Activated naive CD4-positive, alpha-beta T cell treated with anti-CD3 and anti-CD28 coated beads for 36 hours (primary cell): ENCODE results near the gene SDF4. TPM values are rescaled to one million over a fixed set of nuclear protein-coding genes. Genes with fewer than 3 reads are reported as not detected.
"Not testable (repeated sequence)": the region's sequence is repeated elsewhere in the genome, so short reads cannot be mapped to it uniquely, and the experiment has no call there.

Experiments
- CTCF ChIA-PET: fragments of 350-600 bp; sonication (Branson Sonifier 250); formaldehyde crosslinking; loops from one replicate; lab custom pipeline; 2021; ENCODE audit warnings: antibody characterized with exemption; lab: Charles Lee
- DNase-seq: peaks from one replicate; pipeline ENCODE4 v3.0.0-alpha.2; 2020
- H3K27ac Mint-ChIP-seq: one replicate; pipeline ENCODE4 v1.8.0; 2021; ENCODE audit warnings: mild to moderate bottlenecking, mixed read lengths
- H3K27me3 Mint-ChIP-seq: one replicate; pipeline ENCODE4 v1.8.0; 2021; ENCODE audit warnings: low read depth, mixed read lengths
- H3K36me3 Mint-ChIP-seq: one replicate; pipeline ENCODE4 v1.8.0; 2021; ENCODE audit warnings: low read depth, mixed read lengths
- H3K4me1 Mint-ChIP-seq: one replicate; pipeline ENCODE4 v1.8.0; 2021; ENCODE audit warnings: low read depth, mixed read lengths
- H3K4me3 Mint-ChIP-seq: one replicate; pipeline ENCODE4 v1.8.0; 2021; ENCODE audit warnings: mild to moderate bottlenecking, moderate library complexity, mixed read lengths
- H3K9me3 Mint-ChIP-seq: one replicate; pipeline ENCODE4 v1.8.0; 2021; ENCODE audit warnings: mixed read lengths
- intact Hi-C: fragments of 100-400 bp; cut with micrococcal nuclease; formaldehyde crosslinking; loops from one replicate; pipeline ENCODE4 v1.15.1; 2023
- total RNA-seq, 2 experiments: library from RNA; stranded (reverse); gene quantifications; one replicate each; pipeline ENCODE4 v1.2.3, GENCODE V29; 2021

SDF4 gene
- total RNA-seq, 2 experiments from 2014 or later, result 74.7 to 79.5 TPM

DNA sequence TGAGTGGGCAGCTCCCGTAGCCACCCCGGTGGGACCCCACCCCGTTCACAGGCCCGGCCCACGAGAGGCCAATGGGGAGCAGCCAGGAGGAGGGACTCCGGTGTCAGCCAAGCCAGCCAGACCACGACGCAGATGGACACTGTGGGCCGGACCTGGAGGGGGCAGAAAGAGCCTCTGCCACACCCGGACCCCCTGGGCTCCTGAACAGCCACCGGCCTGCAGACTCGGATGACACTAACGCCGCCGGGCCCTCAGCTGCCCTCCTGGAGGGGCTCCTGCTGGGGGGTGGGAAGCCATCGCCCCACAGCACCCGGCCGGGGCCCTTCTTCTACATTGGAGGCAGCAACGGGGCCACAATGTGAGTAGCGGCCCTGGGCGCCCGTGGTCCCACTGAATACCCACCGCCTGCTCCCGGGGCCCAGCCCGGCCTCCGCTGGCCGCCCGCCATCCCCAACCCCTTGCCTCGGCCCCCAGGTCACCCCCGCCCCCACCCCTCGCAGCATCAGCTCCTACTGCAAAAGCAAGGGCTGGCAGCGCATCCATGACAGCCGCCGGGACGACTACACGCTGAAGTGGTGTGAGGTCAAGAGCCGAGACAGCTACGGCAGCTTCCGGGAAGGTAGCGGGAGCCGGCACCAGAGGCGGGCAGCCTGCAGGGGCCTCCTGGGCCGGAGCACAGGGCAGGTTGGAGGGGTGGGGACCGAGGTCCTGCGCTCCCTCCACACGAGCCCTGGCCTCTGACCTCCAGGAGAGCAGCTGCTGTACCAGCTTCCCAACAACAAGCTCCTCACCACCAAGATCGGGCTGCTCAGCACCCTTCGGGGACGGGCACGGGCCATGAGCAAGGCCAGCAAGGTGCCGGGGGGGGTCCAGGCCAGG lies 51.6 kb downstream of the SDF4 start:
- Mint-ChIP-seq H3K4me3 (no peak overlapping the region), H3K9me3 (no peaks in the 10 kb centered on the region), H3K27ac (no peak overlapping the region), H3K36me3 (no peaks in the 10 kb centered on the region), H3K27me3 (peaks cover 4% of the 10 kb centered on the region), H3K4me1 (no peaks in the 10 kb centered on the region)
- CTCF ChIA-PET, result interaction anchor here (0.7 kb wide), 1 partner anchor 51 kb away, joined by 3 read pairs; no protein-coding TSS in a partner anchor
- intact Hi-C loops, result no loop called here
- no peak for DNase-seq

DNA sequence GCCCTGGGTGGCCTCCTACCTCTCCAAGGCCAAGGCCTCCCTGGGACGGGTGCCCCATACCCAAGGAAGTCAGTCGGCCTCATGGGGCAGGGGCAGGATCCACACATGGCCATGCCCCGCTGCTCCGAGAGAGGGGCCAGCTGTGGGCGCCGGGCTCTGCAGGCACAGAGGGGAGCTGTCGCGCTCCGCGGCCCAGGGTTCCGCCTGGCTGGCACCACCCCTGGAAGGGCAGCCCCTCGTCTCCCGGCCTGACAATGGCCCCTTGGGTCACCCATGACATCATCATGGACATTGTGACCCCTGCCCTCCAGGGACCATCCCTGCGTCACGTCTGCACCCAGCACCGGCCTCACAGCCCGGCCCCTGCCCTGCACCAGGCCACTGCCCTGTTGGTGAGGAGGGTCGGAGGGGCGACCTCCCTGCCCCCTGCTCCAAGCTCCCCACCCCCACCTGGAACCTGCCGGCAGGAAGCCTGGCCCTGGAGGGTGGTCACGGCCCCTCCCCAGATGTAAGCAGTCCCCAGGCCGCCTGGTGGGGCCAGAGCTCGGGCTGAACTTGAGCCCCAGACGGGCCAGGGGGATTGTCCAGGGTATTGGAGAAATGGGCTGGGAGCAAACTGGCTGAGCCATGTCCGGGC lies 52.3 kb downstream of the SDF4 start:
- no peaks in the 10 kb centered on the region for H3K9me3 Mint-ChIP-seq
- CTCF ChIA-PET, result interaction anchor here (0.6 kb wide), 1 partner anchor 284 kb away, joined by 4 read pairs; no protein-coding TSS in a partner anchor
- no peaks in the 10 kb centered on the region for H3K36me3 Mint-ChIP-seq
- no peak for DNase-seq
- H3K4me3 Mint-ChIP-seq, result no peak overlapping the region
- intact Hi-C loops, result no loop called here
- no peak overlapping the region for H3K27ac Mint-ChIP-seq
- peaks cover 4% of the 10 kb centered on the region for H3K27me3 Mint-ChIP-seq
- peaks cover under 1% of the 10 kb centered on the region for H3K4me1 Mint-ChIP-seq

DNA sequence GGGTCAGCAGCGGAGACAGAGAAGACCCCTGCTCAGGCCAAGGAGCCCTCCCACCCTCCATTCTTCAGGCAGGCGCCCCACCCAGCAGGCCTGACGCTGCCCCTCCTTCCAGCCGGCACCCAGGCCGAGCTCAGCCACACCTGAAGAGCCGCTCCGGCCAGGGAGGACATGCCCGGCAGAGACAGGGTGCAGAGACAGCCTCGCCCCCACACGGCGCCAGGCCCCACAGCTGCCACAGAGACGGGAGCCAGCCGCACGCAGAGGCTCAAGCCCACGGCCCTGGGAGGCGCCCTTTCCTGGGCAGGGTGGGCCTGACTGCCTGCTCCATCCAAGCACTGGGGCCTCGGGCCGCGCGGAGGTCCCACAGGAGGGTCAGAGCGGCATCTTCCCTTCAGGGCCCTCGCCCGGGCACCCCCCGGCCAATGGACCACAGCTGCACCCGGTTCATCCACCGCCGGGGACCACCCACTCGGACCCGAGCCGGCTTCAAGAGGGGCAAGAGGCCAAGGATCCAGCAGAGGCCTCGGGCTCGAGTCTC lies 52.9 kb downstream of the SDF4 start:
- Mint-ChIP-seq H3K27ac (no peak overlapping the region), H3K27me3 (peaks cover 4% of the 10 kb centered on the region), H3K9me3 (no peaks in the 10 kb centered on the region), H3K4me1 (peaks cover 3% of the 10 kb centered on the region), H3K4me3 (no peak overlapping the region), H3K36me3 (no peaks in the 10 kb centered on the region)
- intact Hi-C loops, result no loop called here
- CTCF ChIA-PET, result interaction anchor here (0.6 kb wide), 1 partner anchor 285 kb away, joined by 4 read pairs; no protein-coding TSS in a partner anchor
- no peak for DNase-seq

DNA sequence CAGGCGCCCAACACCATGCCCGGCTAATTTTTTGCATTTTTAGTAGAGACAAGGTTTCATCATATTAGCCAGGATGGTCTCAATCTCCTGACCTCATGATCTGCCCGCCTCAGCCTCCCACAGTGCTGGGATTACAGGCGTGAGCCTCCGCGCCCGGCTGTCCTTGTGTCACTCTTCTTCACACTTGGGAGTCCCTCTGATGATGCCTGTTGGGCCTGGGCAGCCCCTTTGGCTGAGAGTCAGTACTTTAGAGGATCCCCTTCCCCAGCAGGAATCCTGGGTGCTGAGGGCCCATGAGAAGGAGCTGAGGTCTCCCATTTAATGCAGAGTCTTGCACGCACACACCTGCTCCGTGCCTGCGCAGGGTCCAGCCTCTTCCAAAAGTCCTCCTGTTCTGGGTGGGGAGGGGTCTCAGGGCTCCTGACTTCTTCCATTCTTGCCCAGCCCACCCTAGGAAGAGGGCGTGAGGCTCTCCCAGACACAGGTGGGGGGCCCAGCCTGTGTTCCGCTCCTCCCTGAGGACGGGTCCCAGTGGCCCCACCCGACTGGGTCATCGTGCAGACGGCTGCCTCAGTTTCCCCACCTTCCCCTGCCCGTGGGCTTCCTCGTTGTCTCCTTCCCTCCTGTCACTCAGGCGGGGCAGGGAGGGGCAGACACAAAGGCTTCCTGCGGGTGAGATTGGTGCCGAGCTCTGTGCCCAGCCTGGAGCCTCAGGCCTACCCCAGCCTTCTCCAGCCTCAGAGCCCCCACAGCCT lies 54.2 kb downstream of the SDF4 start:
- H3K36me3 Mint-ChIP-seq, result no peaks in the 10 kb centered on the region
- no peak for DNase-seq
- H3K4me3 Mint-ChIP-seq, result no peak overlapping the region
- CTCF ChIA-PET, result no interaction called here
- intact Hi-C loops, result no loop called here
- H3K9me3 Mint-ChIP-seq, result no peaks in the 10 kb centered on the region
- H3K27me3 Mint-ChIP-seq, result peaks cover 6% of the 10 kb centered on the region
- H3K27ac Mint-ChIP-seq, result no peak overlapping the region
- peaks cover 7% of the 10 kb centered on the region for H3K4me1 Mint-ChIP-seq

DNA sequence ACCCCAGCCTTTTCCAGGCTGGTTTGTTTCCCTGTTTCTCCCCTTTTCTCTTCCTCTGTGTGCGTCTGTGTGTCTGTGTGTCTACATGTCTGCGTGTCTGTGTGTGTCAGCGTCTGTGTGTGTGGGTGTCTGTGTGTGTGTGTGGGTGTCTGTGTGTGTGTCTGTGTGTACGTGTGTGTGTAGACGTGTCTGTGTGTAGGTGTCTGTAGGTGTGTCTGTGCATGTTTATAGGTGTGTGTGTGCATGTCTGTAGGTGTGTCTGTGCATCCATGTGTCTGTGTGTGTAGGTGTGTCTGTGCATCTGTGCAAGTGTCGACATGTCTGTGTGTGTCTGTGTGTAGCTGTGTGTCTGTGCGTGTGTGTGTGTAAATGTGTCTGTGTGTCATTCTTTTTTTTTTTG lies 54.9 kb downstream of the SDF4 start:
- Mint-ChIP-seq H3K9me3 (no peaks in the 10 kb centered on the region), H3K4me3 (no peak overlapping the region), H3K27ac (no peak overlapping the region), H3K27me3 (peaks cover 11% of the 10 kb centered on the region), H3K36me3 (no peaks in the 10 kb centered on the region), H3K4me1 (peaks cover 12% of the 10 kb centered on the region)
- no peak for DNase-seq
- intact Hi-C loops, result no loop called here
- CTCF ChIA-PET, result no interaction called here

DNA sequence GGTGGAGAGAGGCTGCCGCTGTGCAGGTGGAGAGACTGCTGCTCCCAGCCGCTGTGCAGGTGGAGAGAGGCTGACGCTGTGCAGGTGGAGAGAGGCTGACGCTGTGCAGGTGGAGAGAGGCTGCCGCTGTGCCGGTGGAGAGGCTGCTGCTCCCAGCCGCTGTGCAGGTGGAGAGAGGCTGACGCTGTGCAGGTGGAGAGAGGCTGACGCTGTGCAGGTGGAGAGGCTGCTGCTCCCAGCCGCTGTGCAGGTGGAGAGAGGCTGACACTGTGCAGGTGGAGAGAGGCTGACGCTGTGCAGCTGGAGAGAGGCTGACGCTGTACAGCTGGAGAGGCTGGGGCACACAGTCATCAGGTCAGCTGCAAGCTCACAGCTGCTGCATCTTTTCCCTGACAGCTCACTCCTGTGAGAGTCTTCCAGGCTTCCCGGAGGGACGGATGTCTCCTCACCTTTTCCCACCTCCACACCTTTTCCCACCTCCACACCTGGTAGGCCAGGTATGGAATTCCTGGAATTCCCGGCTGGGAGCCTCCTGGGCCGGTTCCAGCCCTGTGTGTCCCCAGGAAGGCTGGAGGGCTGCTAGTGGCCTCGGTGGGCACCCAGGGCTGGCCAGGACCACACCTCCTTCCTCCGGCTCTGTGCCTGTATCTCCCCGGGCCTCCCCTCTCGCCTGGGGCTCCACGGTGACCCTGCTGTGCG lies 55.6 kb downstream of the SDF4 start:
- Mint-ChIP-seq H3K27me3 (peaks cover 11% of the 10 kb centered on the region), H3K4me1 (peaks cover 12% of the 10 kb centered on the region)
- H3K36me3 Mint-ChIP-seq, DNase-seq, CTCF ChIA-PET, H3K4me3 Mint-ChIP-seq, H3K9me3 Mint-ChIP-seq, intact Hi-C loops, H3K27ac Mint-ChIP-seq: not testable (repeated sequence)

DNA sequence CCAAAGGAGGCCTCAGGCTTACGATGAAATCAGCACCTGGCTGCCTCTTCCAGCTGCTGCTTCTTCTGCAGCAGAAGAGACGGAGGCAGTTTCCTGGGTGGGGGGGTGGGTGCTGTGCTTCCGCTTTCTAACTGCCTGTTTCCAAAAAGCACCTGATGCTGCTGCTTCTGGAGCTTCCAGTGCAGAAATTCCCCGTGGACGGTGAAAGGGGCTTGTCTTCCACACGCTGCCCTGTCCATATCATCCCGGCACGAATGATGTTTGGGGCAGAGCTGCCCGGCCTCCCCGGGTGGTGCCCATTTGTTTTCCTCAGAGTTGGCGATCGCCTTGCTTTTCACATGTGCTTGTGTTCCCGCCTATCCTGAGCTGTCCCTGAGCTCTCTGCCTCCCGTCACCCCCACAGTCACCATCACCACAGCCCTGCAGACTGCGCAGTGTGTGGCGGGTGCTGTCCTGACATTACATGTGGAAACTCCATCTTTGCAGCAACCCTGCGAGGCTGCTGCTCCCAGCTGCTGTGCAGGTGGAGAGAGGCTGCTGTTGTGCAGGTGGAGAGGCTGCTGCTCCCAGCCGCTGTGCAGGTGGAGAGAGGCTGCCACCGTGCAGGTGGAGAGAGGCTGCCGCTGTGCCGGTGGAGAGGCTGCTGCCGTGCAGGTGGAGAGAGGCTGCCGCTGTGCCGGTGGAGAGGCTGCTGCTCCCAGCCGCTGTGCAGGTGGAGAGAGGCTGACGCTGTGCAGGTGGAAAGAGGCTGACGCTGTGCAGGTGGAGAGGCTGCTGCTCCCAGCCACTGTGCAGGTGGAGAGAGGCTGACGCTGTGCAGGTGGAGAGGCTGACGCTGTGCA lies 56.4 kb downstream of the SDF4 start:
- CTCF ChIA-PET, result interaction anchor here (1.3 kb wide), 1 partner anchor 53 kb away, joined by 4 read pairs; no protein-coding TSS in a partner anchor
- intact Hi-C loops, result no loop called here
- Mint-ChIP-seq H3K27ac (no peak overlapping the region), H3K36me3 (no peaks in the 10 kb centered on the region), H3K27me3 (peaks cover 10% of the 10 kb centered on the region), H3K4me3 (no peak overlapping the region), H3K9me3 (no peaks in the 10 kb centered on the region), H3K4me1 (peaks cover 12% of the 10 kb centered on the region)
- no peak for DNase-seq

DNA sequence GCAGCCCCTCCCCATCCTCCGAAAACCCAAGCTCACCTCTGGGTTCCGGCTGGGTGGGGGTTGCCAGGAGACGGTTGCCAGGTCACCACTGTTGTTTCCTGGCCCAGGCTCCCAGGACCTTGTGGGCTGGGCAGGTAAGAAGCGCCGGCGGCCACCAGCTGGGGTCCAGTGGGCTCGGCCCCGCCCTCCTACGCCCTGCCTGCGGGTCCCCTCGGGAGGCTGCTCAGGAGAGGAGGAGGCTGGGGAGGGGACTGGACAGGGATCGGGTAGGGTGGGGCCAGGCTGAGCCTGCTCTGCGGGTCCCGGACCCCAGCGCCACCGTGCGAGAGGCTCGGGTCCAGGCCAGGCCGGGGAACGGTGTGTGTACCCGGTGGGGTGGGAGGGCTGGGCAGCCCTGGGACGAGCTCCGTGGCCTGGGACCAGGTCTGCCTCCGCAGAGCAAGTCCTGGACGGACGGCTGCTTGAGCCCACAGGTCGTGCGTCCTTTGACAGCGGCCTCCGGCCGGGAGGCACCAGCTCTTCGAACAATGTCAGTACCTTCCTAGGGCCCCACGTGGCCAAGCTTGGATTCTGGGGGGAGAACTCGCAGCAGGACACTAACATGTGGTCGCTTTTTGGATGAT lies 57.9 kb downstream of the SDF4 start, which contains the start of gene TTLL10:
Gene TTLL10, plus strand, starts transcription at position 88 of the 623 bp plus-strand sequence. CDS start 5,336 bp downstream, outside the sequence.
- no peaks in the 10 kb centered on the region for H3K9me3 Mint-ChIP-seq
- H3K4me3 Mint-ChIP-seq, result no peak within 1 kb of the TSS
- H3K27me3 Mint-ChIP-seq, result peaks cover 15% of the 10 kb centered on the region
- CTCF ChIA-PET, result interaction anchor here (1.3 kb wide), 1 partner anchor 51 kb away, joined by 4 read pairs; no protein-coding TSS in a partner anchor
- no peaks in the 10 kb centered on the region for H3K36me3 Mint-ChIP-seq
- H3K4me1 Mint-ChIP-seq, result peaks cover 15% of the 10 kb centered on the region
- intact Hi-C loops, result no loop called here
- no peak within 1 kb of the TSS for H3K27ac Mint-ChIP-seq
- DNase-seq, result peak; percentile 46

DNA sequence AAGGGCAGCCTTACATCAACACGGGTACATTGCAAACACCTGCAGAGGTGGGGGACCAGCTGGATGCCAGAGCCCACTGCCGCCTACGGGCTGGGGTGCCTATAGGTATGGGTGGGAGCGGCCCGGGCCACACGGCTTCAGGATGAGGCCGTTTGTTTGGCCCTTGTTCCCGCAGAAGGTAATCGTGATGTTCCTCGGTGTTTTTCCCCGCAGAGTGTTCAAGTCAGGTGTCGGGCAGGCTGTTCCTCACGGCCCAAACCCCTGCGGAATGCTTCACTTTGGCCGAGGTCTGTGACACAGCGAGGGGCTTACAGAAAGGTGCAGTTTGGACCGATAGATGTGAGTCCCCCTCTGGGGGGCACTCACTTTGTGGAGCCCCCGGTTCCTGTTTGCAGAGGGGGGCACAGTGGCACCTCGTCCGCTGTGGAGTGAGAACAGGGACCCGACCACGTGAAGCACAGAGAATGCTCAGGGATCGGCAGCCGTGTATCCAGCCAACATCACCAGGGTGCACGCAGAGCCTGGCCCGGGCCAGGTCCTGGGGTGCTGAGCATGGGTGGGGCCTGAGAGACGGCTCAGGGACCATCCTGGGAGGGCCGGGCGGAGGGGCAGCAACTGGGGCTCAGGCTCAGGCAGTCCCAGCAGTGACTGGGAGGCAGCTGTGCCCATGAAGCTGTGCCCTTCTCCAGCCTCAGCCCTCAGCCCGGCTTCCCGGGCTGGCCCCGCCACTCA lies 58.6 kb downstream of the SDF4 start:
- no peak for DNase-seq
- Mint-ChIP-seq H3K27me3 (peaks cover 15% of the 10 kb centered on the region), H3K27ac (no peak overlapping the region), H3K36me3 (no peaks in the 10 kb centered on the region), H3K4me3 (no peak overlapping the region), H3K4me1 (peaks cover 15% of the 10 kb centered on the region), H3K9me3 (no peaks in the 10 kb centered on the region)
- CTCF ChIA-PET, result no interaction called here
- intact Hi-C loops, result no loop called here

DNA sequence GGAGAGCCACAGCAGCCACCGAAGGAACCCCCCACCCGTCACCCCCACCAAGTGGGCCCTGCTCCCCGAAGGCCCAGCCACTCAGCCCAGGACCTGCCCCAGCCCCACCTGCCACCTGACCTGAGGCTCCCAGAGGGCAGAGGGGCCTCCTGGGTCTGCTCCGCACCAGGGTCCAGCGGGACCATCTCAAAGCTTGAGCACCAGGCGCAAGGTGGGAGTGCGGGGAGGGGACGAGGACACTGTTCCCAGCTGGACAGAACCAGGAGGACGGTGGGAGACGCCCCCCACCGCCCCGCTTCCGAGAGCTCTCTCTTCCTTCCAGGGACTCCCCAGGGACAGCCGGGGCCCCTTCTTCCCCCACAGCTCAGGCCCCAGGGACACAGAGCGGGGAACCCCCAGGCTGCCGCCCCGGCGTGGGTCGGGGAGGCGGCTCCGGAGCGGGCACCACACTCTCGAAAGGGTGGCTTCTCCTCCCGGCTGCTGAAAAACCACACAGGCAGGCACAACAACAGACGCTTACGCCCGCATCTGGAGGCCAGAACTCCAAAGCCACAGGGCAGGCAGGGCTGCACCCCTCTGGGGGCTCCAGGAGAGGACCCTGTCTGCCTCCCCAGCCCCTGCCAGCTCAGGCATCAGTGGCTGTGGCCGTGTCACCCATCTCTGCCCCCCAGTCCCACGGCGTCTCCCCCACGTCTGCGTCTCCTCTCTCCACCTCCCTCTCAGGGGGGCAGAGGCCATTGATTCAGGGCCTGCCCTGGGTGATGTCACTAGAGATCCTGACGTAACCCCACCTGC lies 60.1 kb downstream of the SDF4 start:
- peak; percentile 17 for DNase-seq
- no peaks in the 10 kb centered on the region for H3K36me3 Mint-ChIP-seq
- no peak overlapping the region for H3K4me3 Mint-ChIP-seq
- peaks cover 15% of the 10 kb centered on the region for H3K4me1 Mint-ChIP-seq
- intact Hi-C loops, result no loop called here
- H3K27me3 Mint-ChIP-seq, result peaks cover 15% of the 10 kb centered on the region
- CTCF ChIA-PET, result no interaction called here
- H3K27ac Mint-ChIP-seq, result no peak overlapping the region
- H3K9me3 Mint-ChIP-seq, result no peaks in the 10 kb centered on the region
